ENCODE measurements around the gene PPFIBP2.

DNA sequence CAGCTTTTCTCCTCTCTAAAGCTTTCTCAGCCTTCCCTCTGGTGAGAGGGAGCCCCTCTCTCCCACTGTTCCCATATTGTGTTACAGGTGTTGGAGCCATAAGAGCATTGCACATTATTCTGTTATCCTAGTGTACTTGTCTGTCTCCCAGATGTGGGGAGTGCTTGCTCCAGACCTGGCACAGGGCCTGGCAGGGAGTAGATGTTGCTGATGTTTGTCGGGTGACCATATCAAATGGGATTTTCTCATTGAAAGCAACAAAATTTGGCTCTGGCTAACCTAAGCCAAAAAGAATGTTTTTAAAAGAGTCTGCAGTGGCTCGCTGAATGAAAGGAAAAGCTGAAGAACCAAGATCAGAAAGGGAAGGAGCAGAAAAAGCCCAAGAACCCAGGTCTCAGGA lies 118.4 kb downstream of the PPFIBP2 start:
- TF ChIP-seq KLF5 (IDR thresholded peaks at IDR 0.05; ENCODE audit: partially characterized antibody) (no peak), CHD4 (IDR thresholded peaks at IDR 0.05) (no peak), BRCA1 (IDR thresholded peaks at IDR 0.05; ENCODE audit: low read depth, low read length) (no peak), IKZF1 (conservative IDR thresholded peaks at IDR 0.05) (no peak)

Measured in GM12878 (cell line).